Panc1 (cell line): ENCODE results near the gene MIOS. TPM values are rescaled to one million over a fixed set of nuclear protein-coding genes. Genes with fewer than 3 reads are reported as not detected.

Source experiments
- ATAC-seq: fragments of 200-7000 bp; cut with Tn5 transposase; 2 replicates; pipeline ENCODE4 v1.9.1; 2020; ENCODE audit warnings: mild to moderate bottlenecking, moderate library complexity
- BruUV-seq: library from RNA; stranded (reverse); fragments of 400-500 nt; replicated peaks from 2 replicates; lab custom pipeline; 2021; lab: Mats Ljungman, UMichigan
- CTCF ChIA-PET: fragments of 300-600 bp; sonication (Branson Sonifier 250); formaldehyde crosslinking; loops from one replicate; lab custom pipeline; 2022; ENCODE audit warnings: antibody characterized with exemption; lab: Charles Lee
- POLR2A ChIA-PET: fragments of 300-600 bp; sonication (Branson Sonifier 250); formaldehyde crosslinking; loops from one replicate; lab custom pipeline; 2022; ENCODE audit warnings: antibody characterized with exemption; lab: Charles Lee
- DNase-seq: peaks from one replicate; pipeline ENCODE4 v3.0.0-alpha.2; 2010; ENCODE audit warnings: low read depth, low spot score
- H3K27ac ChIP-seq: 2 replicates; pipeline ENCODE4 v1.5.1; 2011; ENCODE audit warnings: mild to moderate bottlenecking, low read length, inconsistent platforms
- H3K27me3 ChIP-seq: fragments of 200-500 bp; sonication (Bioruptor generic); 2 replicates; pipeline ENCODE4 v1.6.0; 2014; ENCODE audit warnings: low read length, inconsistent platforms; ENCODE audit not compliant: control insufficient read depth, insufficient read depth
- H3K36me3 ChIP-seq: fragments of 200-500 bp; sonication (Bioruptor generic); 2 replicates; pipeline ENCODE4 v1.5.1; 2014; ENCODE audit warnings: inconsistent platforms, mild to moderate bottlenecking, low read length, moderate library complexity; ENCODE audit not compliant: control insufficient read depth, insufficient read depth
- H3K4me1 ChIP-seq: 2 replicates; pipeline ENCODE4 v1.5.1; 2011; ENCODE audit warnings: inconsistent platforms, mild to moderate bottlenecking, low read length, moderate library complexity; ENCODE audit not compliant: control insufficient read depth, insufficient read depth
- H3K4me3 ChIP-seq, 2 experiments: 2 replicates each; pipeline ENCODE4 v1.5.1; 2011 to 2012; ENCODE audit warnings: low read depth in 2 of 2, low read length in 2 of 2, mild to moderate bottlenecking in 2 of 2, inconsistent platforms in 1 of 2, moderate library complexity in 1 of 2
- H3K9me3 ChIP-seq: fragments of 200-500 bp; sonication (Bioruptor generic); 2 replicates; pipeline ENCODE4 v1.5.1; 2014; ENCODE audit warnings: low read depth, mild to moderate bottlenecking, inconsistent platforms, low read length, moderate library complexity; ENCODE audit not compliant: control insufficient read depth, insufficient read depth
- CTCF ChIP-seq: fragments of 450-650 bp; IDR thresholded peaks from 2 replicates; pipeline ENCODE4 v1.5.1; 2017; ENCODE audit warnings: mild to moderate bottlenecking
- POLR2AphosphoS5 ChIP-seq: IDR thresholded peaks from 2 replicates; pipeline ENCODE4 v1.6.1; 2012; ENCODE audit warnings: mild to moderate bottlenecking, low read depth, low read length, moderate library complexity
- REST ChIP-seq, 2 experiments: IDR thresholded peaks; 2 replicates each; pipeline ENCODE4 v1.6.1; 2011 to 2012; ENCODE audit warnings: low read depth in 2 of 2, control low read depth in 1 of 2, low read length in 1 of 2, mild to moderate bottlenecking in 1 of 2, moderate library complexity in 1 of 2; ENCODE audit not compliant: insufficient read depth in 1 of 2
- SIN3A ChIP-seq: IDR thresholded peaks from 2 replicates; pipeline ENCODE4 v1.6.1; 2012; ENCODE audit warnings: low read depth, mild to moderate bottlenecking, low read length, moderate library complexity, borderline replicate concordance; ENCODE audit not compliant: insufficient read depth
- TCF7L2 ChIP-seq: IDR thresholded peaks from 2 replicates; pipeline ENCODE4 v1.6.1; 2011; ENCODE audit warnings: mild to moderate bottlenecking, low read depth, low read length, inconsistent platforms
- in situ Hi-C: cut with HindIII; loops from 2 replicates; pipeline ENCODE4 v1.10.0; 2016; ENCODE audit warnings: low sequenced_read_pairs, low pct_unique_long_range_greater_than_20kb
- intact Hi-C: fragments of 100-400 bp; cut with micrococcal nuclease; formaldehyde crosslinking; loops from one replicate; pipeline ENCODE4 v1.10.0; 2022; ENCODE audit not compliant: unreplicated experiment
- total RNA-seq: library from RNA; stranded (reverse); gene quantifications from one replicate; pipeline ENCODE4 v1.2.1, GENCODE V29; 2021; ENCODE audit not compliant: unreplicated experiment

The MIOS gene
- total RNA-seq, 1 experiment from 2014 or later = 40.8 TPM

DNA sequence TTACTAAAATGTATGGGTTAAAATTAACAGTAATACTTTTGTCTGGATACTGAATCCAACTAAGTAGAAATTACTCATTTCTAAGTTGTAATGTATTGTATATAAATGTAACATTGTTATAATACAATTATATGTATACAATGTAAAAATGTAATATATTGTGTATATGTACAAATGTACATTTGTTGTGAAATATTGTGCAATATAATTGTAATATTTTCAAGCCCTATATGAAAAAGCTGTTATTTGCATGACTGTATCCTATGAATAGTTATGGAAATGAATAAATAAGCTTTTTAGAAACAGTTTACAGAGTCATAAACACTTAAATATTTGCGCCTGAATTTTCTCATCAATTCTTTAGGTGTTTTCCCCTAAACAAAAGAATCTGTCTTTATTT lies 53.6 kb downstream of the MIOS start:
- DNase-seq (no peak), ATAC-seq (no peak)
- no TSS peak for BruUV-seq
- ChIA-PET POLR2A (no interaction called here), CTCF (no interaction called here)
- H3K27ac ChIP-seq = no peak overlapping the region
- no peaks in the 10 kb centered on the region for H3K9me3 ChIP-seq
- TF ChIP-seq CTCF (no peak), SIN3A (no peak)
- H3K4me3 ChIP-seq = no peak overlapping the region
- no peaks in the 10 kb centered on the region for H3K4me1 ChIP-seq
- in situ Hi-C loops (no loop called here), intact Hi-C loops (no loop called here)
- H3K36me3 ChIP-seq = no peaks in the 10 kb centered on the region
- H3K27me3 ChIP-seq = no peaks in the 10 kb centered on the region; the same call in 1 of the 2 replicates

DNA sequence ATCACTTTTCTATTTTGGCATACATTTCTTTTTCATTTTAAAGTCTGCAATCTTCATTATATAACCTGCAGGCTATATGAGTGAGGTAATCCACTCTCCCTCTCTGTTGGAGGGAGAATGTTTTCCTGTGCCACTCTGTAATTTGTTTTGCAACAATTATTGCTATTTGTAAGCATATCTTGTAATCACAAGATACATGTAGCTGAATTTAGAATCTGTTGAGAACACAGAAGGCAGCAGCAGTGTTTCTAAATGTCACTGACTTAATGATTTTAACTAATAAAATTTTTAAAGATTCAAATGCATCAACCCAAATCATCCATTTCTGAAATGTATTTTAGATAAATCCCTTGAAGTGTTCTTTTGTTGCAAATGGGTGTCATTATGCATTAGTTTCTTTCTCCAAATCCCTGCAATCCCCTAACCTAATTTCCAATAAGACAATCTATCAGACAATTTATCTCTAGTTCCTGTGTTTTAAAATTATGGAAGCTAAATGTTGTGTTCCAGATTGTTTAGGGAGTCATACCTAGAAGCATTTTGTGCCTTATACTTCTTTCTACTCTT lies 54.0 kb downstream of the MIOS start:
- TF ChIP-seq CTCF = no peak
- TF ChIP-seq REST (IDR thresholded peaks at IDR 0.05; ENCODE audit: insufficient read depth in 1 of 2, low read depth in 2 of 2, low read length in 1 of 2) = no peak
- TF ChIP-seq POLR2AphosphoS5 = no peak
- no peak for TF ChIP-seq SIN3A
- no peak for TF ChIP-seq TCF7L2
- Histone ChIP-seq H3K4me1 (no peaks in the 10 kb centered on the region), H3K4me3 (no peak overlapping the region), H3K27me3 (no peaks in the 10 kb centered on the region; the same call in 1 of the 2 replicates), H3K9me3 (no peaks in the 10 kb centered on the region), H3K36me3 (no peaks in the 10 kb centered on the region), H3K27ac (no peak overlapping the region)
- POLR2A ChIA-PET = no interaction called here
- in situ Hi-C loops (no loop called here), intact Hi-C loops (no loop called here)
- no TSS peak for BruUV-seq
- CTCF ChIA-PET = no interaction called here
- ATAC-seq = no peak
- DNase-seq = no peak
